AG10803 (cell line): ENCODE data around the gene LDLRAP1.
A peak's percentile ranks its signal among the peaks of the same experiment; 100 is the strongest.

ENCODE experiments used
- DNase-seq: peaks from one replicate; pipeline ENCODE4 v3.0.0; 2010; ENCODE audit warnings: low read depth
- H3K4me3 ChIP-seq: 2 replicates; pipeline ENCODE4 v1.5.1; 2011; ENCODE audit warnings: mild to moderate bottlenecking, low read length, control low read depth
- TF ChIP-seq, protein P1 (sequence below): conservative IDR thresholded peaks from 2 replicates; pipeline ENCODE4 v1.5.1; 2011; ENCODE audit warnings: mild to moderate bottlenecking, low read length, control low read depth, inconsistent platforms

The LDLRAP1 gene

DNA sequence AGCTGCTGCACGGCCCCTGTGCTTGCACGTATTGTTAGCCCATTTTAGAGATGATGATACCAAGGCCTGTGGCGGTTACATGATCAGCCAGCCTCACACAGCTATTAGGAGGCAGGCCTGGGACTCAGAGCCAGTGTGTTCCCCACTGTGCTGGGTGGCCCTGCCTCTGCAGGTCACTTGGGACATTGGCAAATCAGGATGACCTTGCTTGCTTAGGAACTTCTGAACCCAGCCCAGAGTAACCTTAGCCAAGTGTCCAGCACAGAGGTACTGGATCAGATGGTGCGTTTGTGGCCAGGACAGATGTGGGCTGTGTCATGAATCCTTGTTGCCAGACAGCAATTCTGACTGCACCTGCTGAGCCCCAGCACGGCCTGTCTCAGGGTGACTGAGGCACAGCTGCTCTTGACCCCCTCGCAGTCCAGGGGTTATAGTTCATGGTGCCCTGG is 28.1 kb downstream of the LDLRAP1 start:
- no peak overlapping the region for H3K4me3 ChIP-seq

DNA sequence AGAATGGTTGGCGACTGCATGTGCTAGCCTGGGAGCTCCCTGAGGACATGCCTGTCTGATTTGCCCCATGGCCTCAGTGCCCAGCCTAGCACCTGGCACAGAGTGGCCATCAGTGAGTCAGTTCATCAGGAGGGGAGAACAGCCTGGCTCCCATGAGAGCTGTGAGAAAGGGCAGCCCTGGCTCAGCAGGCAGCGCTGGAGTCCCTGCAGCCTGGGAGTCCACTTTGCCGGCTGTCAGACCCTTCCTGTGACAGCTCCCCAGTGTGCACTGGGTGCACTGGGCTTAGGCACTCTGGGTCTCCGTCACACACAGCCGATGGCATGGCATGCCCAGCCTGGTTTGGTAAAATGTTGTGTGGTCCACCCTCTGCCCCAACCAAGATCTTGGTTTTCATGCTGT is 28.7 kb downstream of the LDLRAP1 start:
- no peak overlapping the region for H3K4me3 ChIP-seq
- DNase-seq = no peak
- TF ChIP-seq, protein P1, sequence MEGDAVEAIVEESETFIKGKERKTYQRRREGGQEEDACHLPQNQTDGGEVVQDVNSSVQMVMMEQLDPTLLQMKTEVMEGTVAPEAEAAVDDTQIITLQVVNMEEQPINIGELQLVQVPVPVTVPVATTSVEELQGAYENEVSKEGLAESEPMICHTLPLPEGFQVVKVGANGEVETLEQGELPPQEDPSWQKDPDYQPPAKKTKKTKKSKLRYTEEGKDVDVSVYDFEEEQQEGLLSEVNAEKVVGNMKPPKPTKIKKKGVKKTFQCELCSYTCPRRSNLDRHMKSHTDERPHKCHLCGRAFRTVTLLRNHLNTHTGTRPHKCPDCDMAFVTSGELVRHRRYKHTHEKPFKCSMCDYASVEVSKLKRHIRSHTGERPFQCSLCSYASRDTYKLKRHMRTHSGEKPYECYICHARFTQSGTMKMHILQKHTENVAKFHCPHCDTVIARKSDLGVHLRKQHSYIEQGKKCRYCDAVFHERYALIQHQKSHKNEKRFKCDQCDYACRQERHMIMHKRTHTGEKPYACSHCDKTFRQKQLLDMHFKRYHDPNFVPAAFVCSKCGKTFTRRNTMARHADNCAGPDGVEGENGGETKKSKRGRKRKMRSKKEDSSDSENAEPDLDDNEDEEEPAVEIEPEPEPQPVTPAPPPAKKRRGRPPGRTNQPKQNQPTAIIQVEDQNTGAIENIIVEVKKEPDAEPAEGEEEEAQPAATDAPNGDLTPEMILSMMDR = no peak

More for the DNA sequence above, 28.1 kb downstream of the LDLRAP1 start:
- TF ChIP-seq, protein P1 = no peak
- no peak for DNase-seq

DNA sequence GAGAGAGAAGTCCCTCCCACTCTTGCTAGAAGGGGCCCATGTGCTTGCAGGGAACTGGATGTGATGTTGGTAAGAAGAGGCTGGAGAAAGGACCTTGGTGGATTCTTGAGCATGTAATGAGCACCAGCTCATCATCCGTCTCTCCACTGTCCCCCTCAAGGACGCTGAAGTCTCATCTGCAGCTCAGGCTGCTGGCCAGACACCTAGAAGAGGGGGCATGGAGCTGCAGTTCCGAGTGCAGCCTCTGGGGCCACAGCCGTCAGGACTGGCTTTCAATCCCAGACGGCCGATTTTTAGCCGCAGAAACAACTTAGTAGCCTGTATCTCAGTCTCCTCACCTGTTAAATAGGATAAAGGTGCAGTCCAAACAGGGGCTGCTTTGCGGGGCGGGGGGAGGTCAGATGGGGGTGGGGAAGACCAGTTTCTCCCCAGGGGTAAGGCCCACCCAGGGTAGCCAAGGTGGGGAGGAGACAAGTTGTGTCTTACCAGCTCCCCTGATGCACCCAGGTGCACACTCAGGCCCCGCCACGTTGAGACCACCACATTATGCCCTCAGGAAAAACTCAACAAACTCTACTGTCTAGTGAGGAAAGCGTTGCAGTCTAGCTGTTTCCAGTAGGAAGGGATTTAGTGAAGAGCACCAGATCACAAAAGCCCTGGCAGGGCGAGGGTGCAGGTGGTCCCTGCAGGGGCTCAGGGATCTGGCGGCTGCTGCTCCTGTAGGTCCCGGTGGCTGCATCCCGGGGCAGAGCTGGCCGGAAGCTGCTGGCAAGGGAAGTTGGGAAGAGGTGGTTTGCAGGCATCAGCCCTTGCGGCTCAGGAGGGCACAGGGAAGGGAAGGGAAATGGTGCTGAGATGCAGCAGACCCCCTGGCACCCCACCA is 29.5 kb downstream of the LDLRAP1 start:
- no peak overlapping the region for H3K4me3 ChIP-seq
- DNase-seq = peak; percentile 44
- TF ChIP-seq, protein P1 = peak; percentile 77

DNA sequence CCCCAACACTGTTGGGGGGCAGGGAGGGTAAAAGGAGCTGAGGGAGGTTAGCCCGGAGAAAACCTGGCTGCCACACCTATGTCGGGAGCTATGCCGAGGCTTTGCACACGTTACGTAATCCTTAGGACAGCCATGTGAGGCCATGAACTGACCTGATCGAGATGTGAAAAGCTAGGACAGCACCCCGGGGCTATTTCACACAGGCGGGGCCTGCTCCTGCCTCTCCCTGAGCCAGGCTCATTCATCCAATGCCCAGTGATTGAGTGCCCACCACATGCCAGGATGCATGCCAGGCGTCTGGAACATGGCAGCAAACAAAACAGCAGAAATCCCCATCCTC is 30.2 kb downstream of the LDLRAP1 start:
- no peak overlapping the region for H3K4me3 ChIP-seq
- DNase-seq = no peak
- TF ChIP-seq, protein P1 = no peak

DNA sequence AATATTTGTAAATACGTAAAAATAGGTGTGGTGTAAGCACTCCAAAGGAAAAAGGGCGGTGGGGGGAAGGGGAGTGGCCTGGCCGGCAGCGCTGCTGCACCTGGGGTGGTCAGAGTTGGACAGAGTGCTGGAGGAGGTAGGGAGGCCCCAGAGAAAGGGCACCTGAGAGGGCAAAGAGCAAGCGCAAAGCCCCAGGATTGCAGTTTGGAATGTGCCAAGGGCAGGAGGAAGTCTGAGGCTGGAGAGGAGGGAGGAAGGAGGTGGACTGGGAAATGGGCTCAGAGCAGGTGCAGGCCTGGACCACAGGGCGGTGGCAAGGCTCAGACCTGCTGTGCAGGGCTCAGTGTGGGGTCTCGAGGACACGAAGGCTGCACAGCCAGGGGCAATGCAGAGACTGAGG is 30.6 kb downstream of the LDLRAP1 start:
- no peak overlapping the region for H3K4me3 ChIP-seq
- TF ChIP-seq, protein P1 = no peak
- DNase-seq = no peak

DNA sequence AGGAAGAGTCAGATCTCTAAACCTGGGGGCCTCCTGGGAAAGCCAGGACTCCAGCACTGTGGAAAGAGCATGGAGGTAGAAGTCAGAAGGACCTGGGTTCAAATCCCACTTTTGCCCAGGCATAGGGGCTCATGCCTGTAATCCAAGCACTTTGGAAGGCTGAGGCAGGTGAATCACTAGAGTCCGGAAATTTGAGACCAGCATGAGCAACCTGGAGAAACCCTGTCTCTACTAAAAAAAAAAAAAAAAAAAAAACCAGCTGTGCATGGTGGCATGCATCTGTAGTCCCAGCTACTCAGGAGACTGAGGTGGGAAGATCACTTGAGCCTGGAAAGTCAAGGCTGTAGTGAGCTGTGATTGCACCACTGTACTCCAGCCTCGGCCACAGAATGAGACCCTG is 31.8 kb downstream of the LDLRAP1 start:
- TF ChIP-seq, protein P1 = no peak
- no peak for DNase-seq
- no peak overlapping the region for H3K4me3 ChIP-seq

DNA sequence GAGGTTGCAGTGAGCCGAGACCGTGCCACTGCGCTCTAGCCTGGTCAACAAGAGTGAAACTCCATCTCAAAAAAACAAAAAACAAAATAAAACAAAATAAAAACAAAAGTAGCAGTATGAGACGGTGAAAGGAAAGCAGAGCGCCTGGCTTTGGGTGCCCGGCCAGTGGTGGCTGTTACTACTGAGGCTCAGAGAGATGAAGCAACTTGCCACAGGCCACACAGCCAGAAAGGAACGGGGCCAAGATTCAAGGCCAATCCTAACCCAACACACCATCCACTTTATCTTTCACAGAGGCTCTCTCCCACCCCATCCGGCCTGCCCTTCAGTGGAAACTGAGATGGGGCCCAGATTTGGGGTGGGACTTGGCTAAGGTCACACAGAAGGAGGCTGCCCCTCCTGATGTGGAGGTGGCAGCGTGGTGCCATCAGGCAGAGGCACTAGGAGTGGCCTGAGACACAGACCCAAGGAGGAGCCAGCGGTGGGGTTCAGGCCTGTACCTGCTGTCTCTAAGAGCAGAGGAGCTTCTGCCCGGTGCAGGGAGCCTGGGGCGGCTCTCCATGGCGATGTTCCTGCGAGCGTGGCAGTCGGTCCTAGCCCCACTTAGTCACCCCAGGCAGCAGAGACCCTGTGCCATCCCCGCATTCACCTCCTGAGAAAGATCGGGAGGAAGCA is 33.2 kb downstream of the LDLRAP1 start:
- DNase-seq = no peak
- TF ChIP-seq, protein P1 = no peak
- no peak overlapping the region for H3K4me3 ChIP-seq
